Camera-type eye (tissue), 1 donor: ENCODE data around the gene ZNF273. TPM values are rescaled to one million over a fixed set of nuclear protein-coding genes. Genes with fewer than 3 reads are reported as not detected.

Experiments
- total RNA-seq: library from RNA; depleted of rRNA; stranded (reverse); fragments of >200 nt; gene quantifications from one replicate; pipeline ENCODE4 v1.2.3, GENCODE V29; 2014

Gene ZNF273
- 17.6 TPM for total RNA-seq

GRCh38 chr7:64902806-64903721 lies at the start of gene ZNF273:
Gene ZNF273 (plus strand): TSS chr7:64903273. CDS start chr7:64903318, 45 bp downstream.

Other genes with a start within 250 kb of the ZNF273 start
- 13.6 TPM for gene ZNF107, start 237.1 kb upstream of the ZNF273 start, total RNA-seq
- gene ZNF138, start 108.8 kb upstream of the ZNF273 start, total RNA-seq, result 53.9 TPM
- 52.7 TPM for gene ZNF117, start 87.8 kb downstream of the ZNF273 start, total RNA-seq
- gene ERV3-1, start 103.4 kb downstream of the ZNF273 start, total RNA-seq, result 49.9 TPM